HG03565 (cell line): ENCODE measurements around the gene TPPP.

ENCODE experiments used
- ATAC-seq: cut with Tn5 transposase; IDR thresholded peaks from one replicate; pipeline ENCODE4 v1.9.1; 2021; ENCODE audit warnings: mild to moderate bottlenecking, moderate library complexity; ENCODE audit not compliant: unreplicated experiment

The TPPP gene

GRCh38 chr5:610744-611730, 82.1 kb downstream of the TPPP start:
- no peak for ATAC-seq

DNA sequence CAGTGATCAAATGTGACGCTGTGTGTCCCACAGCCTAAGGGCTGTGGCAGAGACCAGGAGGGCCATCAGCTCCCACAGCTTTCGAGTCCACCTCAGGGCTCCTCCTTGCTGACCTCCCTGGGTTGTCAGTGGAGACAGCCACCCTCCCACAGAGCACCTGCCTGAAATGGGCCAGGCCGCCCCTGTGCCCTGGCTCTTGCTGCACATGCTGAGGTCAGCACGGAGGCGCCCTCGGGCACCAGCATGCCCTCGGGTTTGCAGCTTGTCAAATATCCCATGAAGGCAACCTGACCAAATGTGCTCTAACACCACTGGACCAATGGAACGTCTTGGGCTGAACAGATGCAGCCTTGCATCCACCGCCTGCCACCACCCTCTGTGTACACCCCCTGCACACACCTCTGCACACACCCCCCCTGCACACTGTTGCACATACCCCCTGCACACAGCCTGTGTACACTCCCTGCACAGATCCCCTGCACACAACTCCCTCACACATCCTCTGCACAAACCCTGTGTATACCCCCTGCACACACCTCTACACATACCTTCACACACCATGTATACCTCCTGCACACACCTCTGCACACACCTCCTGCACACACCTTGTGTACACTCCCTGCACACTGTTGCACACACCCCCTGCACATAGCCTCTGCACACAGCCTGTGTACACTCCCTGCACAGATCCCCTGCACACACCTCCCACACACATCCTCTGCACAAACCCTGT, 83.0 kb downstream of the TPPP start:
- ATAC-seq: no peak
